Prostate gland (tissue), 2 donors: ENCODE data around the gene TEX264.

Experiments
- POLR2A ChIP-seq: fragments of 450-650 bp; IDR thresholded peaks from one replicate; pipeline ENCODE4 v1.6.1; 2016; ENCODE audit warnings: antibody characterized with exemption, mild to moderate bottlenecking
- TF ChIP-seq, protein P1 (sequence below), 4 experiments: fragments of 200-600 bp in 2 of 4; fragments of 450-650 bp in 2 of 4; sonication (generic) in 2 of 4; IDR thresholded peaks; 1 replicate in 3 of 4; 2 replicates in 1 of 4; pipeline ENCODE4 v1.5.1; 2016 to 2019; ENCODE audit warnings: antibody characterized with exemption in 4 of 4, mild to moderate bottlenecking in 2 of 4, moderate library complexity in 2 of 4

GRCh38 chr3:51673802-51674654 is 3.0 kb downstream of the TEX264 start:
- TF ChIP-seq POLR2A: no peak
- TF ChIP-seq, protein P1, sequence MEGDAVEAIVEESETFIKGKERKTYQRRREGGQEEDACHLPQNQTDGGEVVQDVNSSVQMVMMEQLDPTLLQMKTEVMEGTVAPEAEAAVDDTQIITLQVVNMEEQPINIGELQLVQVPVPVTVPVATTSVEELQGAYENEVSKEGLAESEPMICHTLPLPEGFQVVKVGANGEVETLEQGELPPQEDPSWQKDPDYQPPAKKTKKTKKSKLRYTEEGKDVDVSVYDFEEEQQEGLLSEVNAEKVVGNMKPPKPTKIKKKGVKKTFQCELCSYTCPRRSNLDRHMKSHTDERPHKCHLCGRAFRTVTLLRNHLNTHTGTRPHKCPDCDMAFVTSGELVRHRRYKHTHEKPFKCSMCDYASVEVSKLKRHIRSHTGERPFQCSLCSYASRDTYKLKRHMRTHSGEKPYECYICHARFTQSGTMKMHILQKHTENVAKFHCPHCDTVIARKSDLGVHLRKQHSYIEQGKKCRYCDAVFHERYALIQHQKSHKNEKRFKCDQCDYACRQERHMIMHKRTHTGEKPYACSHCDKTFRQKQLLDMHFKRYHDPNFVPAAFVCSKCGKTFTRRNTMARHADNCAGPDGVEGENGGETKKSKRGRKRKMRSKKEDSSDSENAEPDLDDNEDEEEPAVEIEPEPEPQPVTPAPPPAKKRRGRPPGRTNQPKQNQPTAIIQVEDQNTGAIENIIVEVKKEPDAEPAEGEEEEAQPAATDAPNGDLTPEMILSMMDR (IDR thresholded peaks at IDR 0.05): no peak
